CD4-positive, alpha-beta T cell treated with Interleukin-6 at 100 ng/mL for 8 hours (primary cell): Measurements from ENCODE around the gene OR56B1.

Source experiments
- DNase-seq: peaks from one replicate; pipeline ENCODE4 v3.0.0-alpha.2; 2020; ENCODE audit warnings: mixed read lengths, low spot score

OR56B1 gene

DNA sequence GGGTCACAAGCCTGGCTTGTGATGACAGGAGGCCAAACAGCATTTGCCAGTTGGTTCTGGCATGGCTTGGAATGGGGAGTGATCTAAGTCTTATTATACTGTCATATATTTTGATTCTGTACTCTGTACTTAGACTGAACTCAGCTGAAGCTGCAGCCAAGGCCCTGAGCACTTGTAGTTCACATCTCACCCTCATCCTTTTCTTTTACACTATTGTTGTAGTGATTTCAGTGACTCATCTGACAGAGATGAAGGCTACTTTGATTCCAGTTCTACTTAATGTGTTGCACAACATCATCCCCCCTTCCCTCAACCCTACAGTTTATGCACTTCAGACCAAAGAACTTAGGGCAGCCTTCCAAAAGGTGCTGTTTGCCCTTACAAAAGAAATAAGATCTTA lies 843 bp downstream of the OR56B1 start:
- DNase-seq: no peak

DNA sequence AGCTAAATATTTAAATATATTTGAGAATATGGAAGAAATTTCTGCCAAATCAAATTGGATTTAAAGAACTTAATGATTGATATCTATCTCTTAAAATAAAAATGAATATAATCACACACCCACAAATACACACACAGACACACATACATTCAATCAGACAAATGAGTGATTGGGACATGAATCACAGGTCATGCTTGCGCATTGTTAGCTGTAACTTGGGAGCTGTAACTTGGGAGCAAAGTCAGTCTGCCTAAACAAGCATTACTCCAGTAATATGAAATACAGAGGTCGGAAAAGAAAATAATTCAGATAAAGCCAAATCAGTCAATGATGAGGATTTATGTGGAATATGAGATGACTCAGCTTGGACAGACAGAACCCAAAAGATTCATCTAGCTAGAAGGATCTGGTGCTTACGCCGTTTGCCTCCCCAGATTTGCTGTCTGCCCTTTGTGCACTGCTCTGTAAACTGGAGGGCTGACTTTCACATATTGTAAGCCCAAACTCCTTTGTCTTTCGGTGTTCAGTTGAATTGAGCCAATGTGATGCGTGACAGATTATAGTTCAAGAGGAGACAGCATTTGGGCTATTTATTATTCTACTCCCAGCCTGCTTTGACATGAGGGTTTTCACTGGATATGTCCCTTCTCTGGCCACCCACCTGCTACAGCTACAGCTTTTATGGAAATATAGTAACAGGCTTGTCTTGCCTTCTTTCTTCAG lies 1.6 kb downstream of the OR56B1 start:
- DNase-seq: no peak

DNA sequence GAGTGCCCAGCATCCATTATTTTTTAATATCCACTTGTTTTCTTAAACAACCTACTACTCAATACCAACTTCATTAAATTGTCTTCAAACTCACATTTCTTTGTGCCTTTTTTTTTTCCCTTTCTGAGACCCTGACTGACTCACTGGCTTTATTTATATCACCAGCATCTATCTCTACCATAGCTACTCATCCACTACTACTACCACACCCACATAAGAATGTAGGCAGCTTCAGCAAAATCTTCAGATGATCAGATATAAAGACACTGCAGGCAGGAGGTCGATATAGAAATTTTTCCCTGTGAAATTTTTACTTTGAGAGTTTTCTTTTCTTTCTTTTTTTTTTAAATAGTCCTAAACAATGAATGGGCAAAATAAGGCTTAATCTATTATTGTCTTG lies 2.2 kb downstream of the OR56B1 start:
- no peak for DNase-seq

DNA sequence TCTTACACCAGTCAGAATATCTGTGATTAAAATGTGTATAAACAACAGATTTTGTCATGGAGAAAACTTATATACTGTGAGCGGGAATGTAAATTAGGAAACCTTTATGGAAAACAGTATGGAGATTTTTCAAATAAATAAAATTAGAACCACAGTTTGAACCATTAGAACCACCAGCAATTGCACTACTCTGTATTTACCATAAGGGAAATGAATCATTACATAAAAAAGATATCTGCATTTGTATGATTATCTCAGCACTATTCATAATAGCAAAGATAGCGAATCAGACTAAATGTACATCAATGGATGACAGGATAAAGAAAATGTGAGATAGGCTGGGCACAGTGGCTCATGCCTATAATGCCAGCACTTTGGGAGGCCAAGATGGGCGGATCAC lies 10.4 kb downstream of the OR56B1 start:
- no peak for DNase-seq

DNA sequence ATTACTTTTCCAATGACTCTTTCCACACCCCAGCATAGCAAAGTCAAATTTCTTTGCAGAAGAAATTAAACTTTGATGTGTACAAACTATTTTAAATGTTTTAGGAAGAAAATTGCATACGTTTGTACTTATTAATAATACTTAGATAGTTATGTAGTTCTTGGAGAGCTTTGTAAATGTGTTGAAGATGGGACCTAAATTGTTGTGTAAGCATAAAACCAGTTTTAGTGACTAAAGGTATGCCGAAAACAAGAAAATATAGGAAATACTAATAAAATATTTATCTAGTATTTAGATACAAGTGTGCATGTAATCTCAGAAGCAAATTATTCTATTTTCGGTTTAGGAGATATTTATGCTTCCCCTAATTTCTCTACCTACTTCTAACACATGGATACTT lies 13.6 kb downstream of the OR56B1 start:
- DNase-seq: no peak

DNA sequence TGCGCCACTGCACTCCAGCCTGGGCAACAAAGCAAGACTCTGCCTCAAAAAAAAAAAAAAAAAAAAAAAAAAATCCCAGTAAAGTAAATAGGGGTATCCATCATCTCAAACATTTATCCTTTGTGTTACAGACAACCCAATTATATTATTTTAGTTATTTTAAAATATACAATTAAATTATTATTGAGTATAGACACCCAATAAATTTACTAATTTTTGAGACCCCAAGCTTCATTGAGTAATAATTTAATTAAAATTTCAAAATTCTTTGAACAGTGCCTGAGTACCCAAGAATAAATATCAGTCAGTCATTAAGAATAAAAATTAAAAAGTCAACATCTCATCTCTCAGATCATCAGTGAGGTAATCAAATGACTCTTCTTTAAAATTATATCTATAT lies 17.7 kb downstream of the OR56B1 start, which contains the start of gene OR52N4:
Gene OR52N4 (plus strand): TSS at position 301 of the 400 bp plus-strand sequence. CDS start 498 bp downstream, outside the sequence.
- DNase-seq: no peak

- DNase-seq: no peak
Observed at GRCh38 chr11:5767056-5767455, 30.8 kb downstream of the OR56B1 start.

DNA sequence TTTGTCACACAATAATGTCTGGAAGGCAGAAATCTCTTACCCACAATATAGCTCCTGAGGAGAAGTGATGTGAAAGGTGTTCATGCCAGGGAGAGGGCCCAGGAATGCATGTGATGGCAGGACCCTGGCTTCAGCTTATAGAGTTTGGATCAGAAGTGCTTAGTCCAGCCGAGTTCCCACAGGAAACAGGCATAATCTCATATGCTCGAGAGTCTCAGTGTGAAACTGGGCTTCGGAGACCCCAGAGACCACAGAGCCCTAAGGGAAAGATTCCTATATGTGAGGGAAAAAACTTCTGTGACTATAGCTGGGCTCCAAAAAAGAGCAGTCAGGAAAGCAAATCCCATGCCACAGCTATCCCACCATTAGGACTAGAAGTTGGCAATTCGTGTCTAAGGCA lies 47.0 kb downstream of the OR56B1 start, which contains the start of gene OR52N5:
Gene OR52N5 (minus strand): TSS at position 101 of the 400 bp plus-strand sequence. CDS start 4,721 bp downstream, outside the sequence.
- no peak for DNase-seq
